ENCODE measurements around the gene ENAH.

ENAH gene

DNA sequence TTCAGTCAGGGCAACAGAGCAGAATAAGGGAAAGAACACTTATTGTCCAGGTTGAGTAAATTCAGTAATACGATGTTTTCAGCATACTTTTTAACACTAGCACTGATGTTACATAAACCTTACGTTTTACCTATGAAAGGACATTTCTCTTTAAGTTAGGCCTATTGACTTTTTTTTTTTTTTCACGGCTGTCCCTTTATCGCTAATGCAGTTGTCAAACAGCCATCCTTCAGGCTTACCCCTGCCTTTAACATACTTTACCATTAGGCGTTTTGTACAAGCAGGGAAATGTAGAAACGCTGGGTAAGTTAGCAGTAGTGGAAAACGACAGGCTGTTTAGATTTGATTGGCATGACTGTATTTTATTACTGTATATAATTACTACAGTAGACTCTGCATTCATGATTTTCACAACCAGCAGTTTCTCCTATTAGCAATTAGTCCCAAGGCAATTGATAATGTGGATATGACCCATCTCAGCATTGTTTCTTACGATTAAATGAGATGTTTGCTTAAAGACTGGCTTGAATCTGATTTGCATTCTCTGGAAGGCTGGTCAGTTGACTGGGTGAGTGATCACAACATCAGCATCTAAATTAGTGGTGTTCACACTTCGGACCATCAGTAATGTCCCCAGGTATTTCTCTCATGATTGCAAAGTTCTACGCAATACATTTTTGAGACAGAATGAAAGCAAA, 115.2 kb downstream of the ENAH start:
- Histone ChIP-seq H3K9ac (ENCODE audit: low read length) (no peak overlapping the region), H3K79me2 (ENCODE audit: insufficient read depth, low read length) (no peaks in the 10 kb centered on the region), H3K4me3 (ENCODE audit: low read depth, low read length, poor library complexity, severe bottlenecking) (no peak overlapping the region), H3K9me2 (ENCODE audit: low read depth, low read length) (no peaks in the 10 kb centered on the region), H3F3A (ENCODE audit: insufficient read depth, low read length) (no peaks in the 10 kb centered on the region), H3K36me3 (ENCODE audit: insufficient read depth, low read length) (no peaks in the 10 kb centered on the region), H2AFZ (ENCODE audit: low read length) (no peak overlapping the region), H3K27me3 (ENCODE audit: insufficient read depth, low read length) (0 out of 2 replicates have a peak, but pooled peaks cover 4% of the 10 kb centered on the region), H3K4me2 (ENCODE audit: low read length) (no peak overlapping the region), H3K9me3 (ENCODE audit: low read length) (no peaks in the 10 kb centered on the region), H3K4me1 (ENCODE audit: insufficient read depth, low read length, severe bottlenecking) (no peaks in the 10 kb centered on the region), H4K20me1 (ENCODE audit: insufficient read depth, low read length) (no peaks in the 10 kb centered on the region), H3K27ac (ENCODE audit: low read depth, low read length, poor library complexity, severe bottlenecking) (no peak overlapping the region)
- TF ChIP-seq CTCF (IDR thresholded peaks at IDR 0.05; ENCODE audit: low read length), result no peak
- TF ChIP-seq EZH2 (IDR thresholded peaks at IDR 0.05; ENCODE audit: borderline replicate concordance, low read length), result no peak

DNA sequence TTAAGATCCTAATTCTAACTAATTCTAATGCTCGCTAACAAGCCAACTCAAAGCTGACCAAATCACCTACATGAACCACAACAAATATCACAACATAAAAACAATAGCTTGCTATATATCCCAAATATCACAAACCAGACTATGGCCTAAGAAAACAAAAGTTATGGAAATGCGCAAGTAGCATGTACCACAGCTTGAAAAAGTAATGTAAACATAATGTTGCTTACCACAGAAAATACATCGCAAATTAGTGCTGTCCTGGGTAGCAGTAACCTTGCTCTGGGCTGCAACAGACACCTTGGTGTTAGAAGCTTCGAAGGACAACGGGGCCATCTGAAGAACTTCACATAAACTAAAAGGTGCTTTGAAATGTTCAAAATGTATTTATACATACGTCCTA, 117.6 kb downstream of the ENAH start:
- H3K4me1 ChIP-seq (ENCODE audit: insufficient read depth, low read length, severe bottlenecking), result no peaks in the 10 kb centered on the region
- no peak overlapping the region for H3K4me2 ChIP-seq (ENCODE audit: low read length)
- TF ChIP-seq CTCF (IDR thresholded peaks at IDR 0.05; ENCODE audit: low read length) (no peak), EZH2 (IDR thresholded peaks at IDR 0.05; ENCODE audit: borderline replicate concordance, low read length) (no peak)
- H3K27ac ChIP-seq (ENCODE audit: low read depth, low read length, poor library complexity, severe bottlenecking), result no peak overlapping the region
- no peaks in the 10 kb centered on the region for H3F3A ChIP-seq (ENCODE audit: insufficient read depth, low read length)
- H3K9ac ChIP-seq (ENCODE audit: low read length), result no peak overlapping the region
- 0 out of 2 replicates have a peak, but pooled peaks cover 4% of the 10 kb centered on the region for H3K27me3 ChIP-seq (ENCODE audit: insufficient read depth, low read length)
- no peaks in the 10 kb centered on the region for H4K20me1 ChIP-seq (ENCODE audit: insufficient read depth, low read length)
- H3K9me3 ChIP-seq (ENCODE audit: low read length), result no peaks in the 10 kb centered on the region
- H3K36me3 ChIP-seq (ENCODE audit: insufficient read depth, low read length), result no peaks in the 10 kb centered on the region
- no peaks in the 10 kb centered on the region for H3K79me2 ChIP-seq (ENCODE audit: insufficient read depth, low read length)
- no peaks in the 10 kb centered on the region for H3K9me2 ChIP-seq (ENCODE audit: low read depth, low read length)
- H3K4me3 ChIP-seq (ENCODE audit: low read depth, low read length, poor library complexity, severe bottlenecking), result no peak overlapping the region
- no peak overlapping the region for H2AFZ ChIP-seq (ENCODE audit: low read length)

- no peak overlapping the region for H3K4me2 ChIP-seq (ENCODE audit: low read length)
- no peaks in the 10 kb centered on the region for H3K9me3 ChIP-seq (ENCODE audit: low read length)
- H3K27me3 ChIP-seq (ENCODE audit: insufficient read depth, low read length), result 0 out of 2 replicates have a peak, but pooled peaks cover 4% of the 10 kb centered on the region
- no peaks in the 10 kb centered on the region for H3K79me2 ChIP-seq (ENCODE audit: insufficient read depth, low read length)
- H3F3A ChIP-seq (ENCODE audit: insufficient read depth, low read length), result no peaks in the 10 kb centered on the region
- no peak for TF ChIP-seq CTCF (IDR thresholded peaks at IDR 0.05; ENCODE audit: low read length)
- TF ChIP-seq EZH2 (IDR thresholded peaks at IDR 0.05; ENCODE audit: borderline replicate concordance, low read length), result no peak
- no peaks in the 10 kb centered on the region for H3K36me3 ChIP-seq (ENCODE audit: insufficient read depth, low read length)
- no peaks in the 10 kb centered on the region for H3K9me2 ChIP-seq (ENCODE audit: low read depth, low read length)
- no peak overlapping the region for H3K27ac ChIP-seq (ENCODE audit: low read depth, low read length, poor library complexity, severe bottlenecking)
- no peak overlapping the region for H3K9ac ChIP-seq (ENCODE audit: low read length)
- no peaks in the 10 kb centered on the region for H3K4me1 ChIP-seq (ENCODE audit: insufficient read depth, low read length, severe bottlenecking)
- no peak overlapping the region for H2AFZ ChIP-seq (ENCODE audit: low read length)
- no peaks in the 10 kb centered on the region for H4K20me1 ChIP-seq (ENCODE audit: insufficient read depth, low read length)
- no peak overlapping the region for H3K4me3 ChIP-seq (ENCODE audit: low read depth, low read length, poor library complexity, severe bottlenecking)
Observed at GRCh38 chr1:225534772-225535171, 118.2 kb downstream of the ENAH start.
